ENCODE measurements around the gene CHST1.

The CHST1 gene

GRCh38 chr11:45650166-45651095, 15.0 kb downstream of the CHST1 start:
- Histone ChIP-seq H3K27ac (ENCODE audit: low read depth, low read length) (no peak overlapping the region), H3K4me3 (ENCODE audit: low read depth, low read length) (no peak overlapping the region), H3K36me3 (ENCODE audit: control insufficient read depth, insufficient read depth, low read length) (no peaks in the 10 kb centered on the region), H3K4me1 (ENCODE audit: control insufficient read depth, insufficient read depth, low read length) (peaks cover 4% of the 10 kb centered on the region), H3K27me3 (ENCODE audit: control insufficient read depth, insufficient read depth, low read length) (no peaks in the 10 kb centered on the region), H3K9me3 (ENCODE audit: control insufficient read depth, insufficient read depth, low read length) (no peaks in the 10 kb centered on the region), H3K9ac (ENCODE audit: low read depth, low read length) (no peak overlapping the region)

DNA sequence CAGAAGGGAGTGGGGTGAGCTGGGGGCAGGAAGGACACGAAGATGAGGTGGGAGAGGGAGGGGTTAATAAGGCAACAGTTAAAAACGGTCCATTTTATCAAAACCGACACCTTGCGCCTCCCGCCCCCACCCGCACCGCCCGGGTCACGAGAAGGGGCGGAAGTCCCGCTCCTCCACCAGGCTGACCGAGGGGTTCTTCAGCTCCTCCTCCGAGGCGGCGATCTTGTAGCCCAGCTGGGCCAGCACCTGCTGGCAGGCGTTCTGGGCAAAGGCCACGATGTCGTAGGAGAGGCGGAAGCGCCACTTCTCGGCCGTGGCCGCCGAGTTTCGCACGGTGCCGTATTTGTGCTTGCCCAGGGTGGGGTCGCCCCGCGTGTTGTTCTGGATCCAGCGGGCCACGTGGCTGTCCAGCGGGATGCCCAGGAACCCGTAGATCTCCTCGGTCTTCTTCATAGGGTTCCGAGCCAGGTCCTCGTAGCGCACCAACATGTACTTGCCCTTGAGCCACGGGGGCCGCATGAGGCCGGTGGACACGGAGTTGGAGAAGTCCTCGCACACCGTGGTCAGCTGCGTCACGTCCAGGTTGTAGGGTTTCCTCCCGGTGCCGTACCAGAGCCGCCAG, 15.8 kb downstream of the CHST1 start:
- no peak overlapping the region for H3K27ac ChIP-seq (ENCODE audit: low read depth, low read length)
- no peaks in the 10 kb centered on the region for H3K27me3 ChIP-seq (ENCODE audit: control insufficient read depth, insufficient read depth, low read length)
- no peak overlapping the region for H3K4me3 ChIP-seq (ENCODE audit: low read depth, low read length)
- H3K9me3 ChIP-seq (ENCODE audit: control insufficient read depth, insufficient read depth, low read length), result no peaks in the 10 kb centered on the region
- H3K4me1 ChIP-seq (ENCODE audit: control insufficient read depth, insufficient read depth, low read length), result no peaks in the 10 kb centered on the region; the same call in 1 of the 2 replicates
- no peak overlapping the region for H3K9ac ChIP-seq (ENCODE audit: low read depth, low read length)
- H3K36me3 ChIP-seq (ENCODE audit: control insufficient read depth, insufficient read depth, low read length), result no peaks in the 10 kb centered on the region

DNA sequence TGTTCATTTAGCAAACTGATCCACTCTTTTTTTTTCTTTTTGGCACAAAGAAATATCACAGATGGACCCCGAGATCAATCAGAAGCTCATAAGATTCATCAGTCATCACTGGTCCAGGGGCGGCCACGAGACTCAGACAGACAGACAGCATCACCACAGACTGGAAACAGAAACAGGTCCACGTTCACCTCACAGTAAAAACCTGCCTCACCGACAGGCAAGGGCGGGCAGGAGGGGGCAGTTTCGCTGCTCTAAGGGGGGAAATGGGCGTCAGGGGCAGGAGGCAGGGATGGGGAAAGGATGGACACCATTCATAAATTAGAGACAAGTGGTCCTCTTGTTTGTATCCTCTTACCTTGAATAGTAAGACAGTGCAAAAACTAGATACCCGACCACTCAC, 16.5 kb downstream of the CHST1 start:
- Histone ChIP-seq H3K9me3 (ENCODE audit: control insufficient read depth, insufficient read depth, low read length) (no peaks in the 10 kb centered on the region), H3K27ac (ENCODE audit: low read depth, low read length) (no peak overlapping the region), H3K4me3 (ENCODE audit: low read depth, low read length) (no peak overlapping the region), H3K27me3 (ENCODE audit: control insufficient read depth, insufficient read depth, low read length) (no peaks in the 10 kb centered on the region), H3K9ac (ENCODE audit: low read depth, low read length) (no peak overlapping the region), H3K4me1 (ENCODE audit: control insufficient read depth, insufficient read depth, low read length) (no peaks in the 10 kb centered on the region; the same call in 1 of the 2 replicates), H3K36me3 (ENCODE audit: control insufficient read depth, insufficient read depth, low read length) (no peaks in the 10 kb centered on the region)

- H3K36me3 ChIP-seq (ENCODE audit: control insufficient read depth, insufficient read depth, low read length), result no peaks in the 10 kb centered on the region
- no peak overlapping the region for H3K27ac ChIP-seq (ENCODE audit: low read depth, low read length)
- no peaks in the 10 kb centered on the region for H3K27me3 ChIP-seq (ENCODE audit: control insufficient read depth, insufficient read depth, low read length)
- no peaks in the 10 kb centered on the region; the same call in 1 of the 2 replicates for H3K4me1 ChIP-seq (ENCODE audit: control insufficient read depth, insufficient read depth, low read length)
- H3K9me3 ChIP-seq (ENCODE audit: control insufficient read depth, insufficient read depth, low read length), result no peaks in the 10 kb centered on the region
- H3K9ac ChIP-seq (ENCODE audit: low read depth, low read length), result no peak overlapping the region
- no peak overlapping the region for H3K4me3 ChIP-seq (ENCODE audit: low read depth, low read length)
Observed at GRCh38 chr11:45647786-45648185, 17.6 kb downstream of the CHST1 start.

DNA sequence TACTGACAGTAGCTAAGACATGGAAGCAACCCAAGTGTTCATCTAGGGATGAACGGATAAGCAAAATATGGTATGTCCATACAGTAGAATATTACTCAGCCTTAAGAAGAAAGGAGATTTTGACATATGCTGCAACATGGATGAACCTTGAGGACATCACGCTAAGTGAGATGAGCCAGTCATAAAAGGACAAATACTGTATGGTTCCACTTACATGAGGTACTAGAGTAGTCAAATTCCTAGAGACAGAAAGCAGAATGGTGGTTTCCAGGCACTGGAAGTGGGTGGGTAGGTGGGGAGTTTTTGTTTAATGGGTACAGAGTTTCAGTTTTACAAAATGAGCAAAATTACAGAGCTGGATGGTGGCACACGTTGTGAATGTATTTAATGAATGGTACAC, 18.1 kb downstream of the CHST1 start:
- Histone ChIP-seq H3K9me3 (ENCODE audit: control insufficient read depth, insufficient read depth, low read length) (no peaks in the 10 kb centered on the region), H3K4me1 (ENCODE audit: control insufficient read depth, insufficient read depth, low read length) (no peaks in the 10 kb centered on the region; the same call in 1 of the 2 replicates), H3K27ac (ENCODE audit: low read depth, low read length) (no peak overlapping the region), H3K36me3 (ENCODE audit: control insufficient read depth, insufficient read depth, low read length) (no peaks in the 10 kb centered on the region), H3K27me3 (ENCODE audit: control insufficient read depth, insufficient read depth, low read length) (no peaks in the 10 kb centered on the region), H3K9ac (ENCODE audit: low read depth, low read length) (no peak overlapping the region), H3K4me3 (ENCODE audit: low read depth, low read length) (no peak overlapping the region)

- Histone ChIP-seq H3K4me3 (ENCODE audit: low read depth, low read length) (no peak overlapping the region), H3K4me1 (ENCODE audit: control insufficient read depth, insufficient read depth, low read length) (no peaks in the 10 kb centered on the region; the same call in 1 of the 2 replicates), H3K27ac (ENCODE audit: low read depth, low read length) (no peak overlapping the region), H3K36me3 (ENCODE audit: control insufficient read depth, insufficient read depth, low read length) (no peaks in the 10 kb centered on the region), H3K27me3 (ENCODE audit: control insufficient read depth, insufficient read depth, low read length) (no peaks in the 10 kb centered on the region), H3K9me3 (ENCODE audit: control insufficient read depth, insufficient read depth, low read length) (no peaks in the 10 kb centered on the region), H3K9ac (ENCODE audit: low read depth, low read length) (no peak overlapping the region)
Observed at GRCh38 chr11:45646275-45646927, 19.0 kb downstream of the CHST1 start.

DNA sequence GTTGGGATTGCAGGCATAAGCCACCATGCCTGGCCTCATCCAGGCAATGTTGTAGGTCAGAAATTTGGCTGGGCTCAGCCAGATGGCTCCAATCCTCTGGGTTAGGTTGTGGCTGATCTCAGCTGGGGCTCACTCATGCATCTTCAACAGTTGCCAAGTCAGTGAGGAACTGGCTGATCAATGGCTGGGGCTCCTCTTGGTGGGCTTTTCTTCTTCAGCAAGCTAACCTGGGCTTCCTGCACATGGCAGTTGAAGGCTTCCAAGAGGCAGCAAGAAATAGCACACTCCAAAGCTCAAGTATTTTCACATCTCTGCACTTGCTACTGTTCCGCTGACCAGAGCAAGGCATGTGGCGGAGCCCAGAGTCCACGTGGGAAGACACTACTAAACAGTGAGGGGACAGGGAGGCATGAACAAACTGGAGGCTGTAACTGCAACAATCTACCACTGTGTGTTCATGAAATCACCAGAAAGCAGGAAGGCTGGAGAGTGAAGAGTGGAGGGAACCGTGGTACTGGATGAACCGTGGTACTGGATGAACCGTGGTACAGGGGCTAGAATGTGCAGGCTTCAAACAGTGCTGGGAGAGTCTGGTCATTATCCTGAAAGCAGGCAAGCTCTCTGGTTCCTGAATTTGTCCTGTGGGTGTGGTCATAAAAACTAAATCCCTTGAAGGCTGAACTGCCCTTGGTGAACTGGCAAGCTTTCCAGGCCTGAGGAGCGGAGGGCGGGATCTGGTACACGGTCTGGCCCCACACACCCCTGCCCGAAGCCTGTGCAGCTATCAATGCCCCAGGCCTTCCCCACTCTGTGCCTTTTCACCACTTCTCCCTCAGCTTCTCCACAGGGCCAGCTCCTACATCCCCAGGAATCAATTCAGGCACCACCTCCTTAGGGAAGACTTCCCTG, 20.2 kb downstream of the CHST1 start:
- H3K36me3 ChIP-seq (ENCODE audit: control insufficient read depth, insufficient read depth, low read length), result no peaks in the 10 kb centered on the region
- H3K9ac ChIP-seq (ENCODE audit: low read depth, low read length), result no peak overlapping the region

DNA sequence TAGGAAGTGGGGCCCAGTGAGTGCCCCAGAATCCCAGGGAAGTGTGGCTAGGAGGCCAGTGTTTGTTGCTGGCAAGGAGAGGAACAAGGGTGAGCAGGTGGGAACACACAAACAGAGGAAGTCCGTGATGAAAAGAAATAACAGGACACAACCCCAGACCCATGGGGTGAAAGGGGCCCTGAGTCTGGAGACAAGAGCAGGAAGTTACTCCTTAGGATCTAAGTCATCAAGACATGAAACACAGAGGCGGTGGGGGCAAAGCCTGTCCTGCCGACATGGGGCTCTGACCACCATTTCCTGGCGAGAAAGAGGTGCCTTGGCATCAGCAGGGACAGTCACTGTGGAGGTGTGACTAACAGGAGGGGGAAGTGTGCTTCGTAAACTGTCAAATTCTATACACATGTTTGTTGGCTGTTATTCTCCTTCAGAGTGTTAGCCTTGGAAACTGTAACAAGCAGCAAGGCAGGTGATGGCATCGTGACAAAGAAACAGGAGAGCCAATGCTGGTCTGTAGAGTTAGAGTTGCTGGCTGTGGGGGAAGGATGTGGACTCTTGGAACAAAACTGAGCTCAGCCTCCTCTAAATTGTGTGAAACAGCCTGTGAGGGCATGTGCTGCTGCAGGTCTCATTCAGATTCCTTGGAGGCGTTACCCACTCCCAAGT, 21.7 kb downstream of the CHST1 start:
- Histone ChIP-seq H3K9me3 (ENCODE audit: control insufficient read depth, insufficient read depth, low read length) (no peaks in the 10 kb centered on the region), H3K36me3 (ENCODE audit: control insufficient read depth, insufficient read depth, low read length) (no peaks in the 10 kb centered on the region), H3K4me3 (ENCODE audit: low read depth, low read length) (no peak overlapping the region), H3K4me1 (ENCODE audit: control insufficient read depth, insufficient read depth, low read length) (no peaks in the 10 kb centered on the region; the same call in 1 of the 2 replicates), H3K27me3 (ENCODE audit: control insufficient read depth, insufficient read depth, low read length) (no peaks in the 10 kb centered on the region), H3K27ac (ENCODE audit: low read depth, low read length) (no peak overlapping the region), H3K9ac (ENCODE audit: low read depth, low read length) (no peak overlapping the region)

More for the DNA sequence above, 20.2 kb downstream of the CHST1 start:
- Histone ChIP-seq H3K4me1 (ENCODE audit: control insufficient read depth, insufficient read depth, low read length) (no peaks in the 10 kb centered on the region; the same call in 1 of the 2 replicates), H3K27me3 (ENCODE audit: control insufficient read depth, insufficient read depth, low read length) (no peaks in the 10 kb centered on the region), H3K4me3 (ENCODE audit: low read depth, low read length) (no peak overlapping the region), H3K27ac (ENCODE audit: low read depth, low read length) (no peak overlapping the region), H3K9me3 (ENCODE audit: control insufficient read depth, insufficient read depth, low read length) (no peaks in the 10 kb centered on the region)

DNA sequence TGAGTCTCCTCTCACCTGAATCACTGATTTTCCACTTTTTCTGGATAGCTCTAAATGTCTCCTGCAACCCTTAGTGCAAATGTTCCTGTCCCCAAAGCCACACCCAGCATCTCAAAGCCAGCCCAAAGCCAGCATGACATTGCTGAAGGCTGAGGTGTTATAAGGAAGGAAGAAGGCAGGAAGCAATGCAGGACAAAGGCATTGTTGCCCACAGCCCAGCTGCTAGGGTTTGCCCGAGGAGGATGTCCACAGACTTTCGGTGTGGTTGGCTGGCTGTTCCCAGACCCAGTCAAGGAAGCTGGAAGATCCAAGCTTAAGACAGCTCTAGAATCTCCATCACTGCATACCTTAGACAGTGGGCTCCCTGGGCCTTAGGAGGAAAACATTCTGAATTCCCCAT, 23.5 kb downstream of the CHST1 start:
- Histone ChIP-seq H3K4me1 (ENCODE audit: control insufficient read depth, insufficient read depth, low read length) (no peaks in the 10 kb centered on the region), H3K9me3 (ENCODE audit: control insufficient read depth, insufficient read depth, low read length) (no peaks in the 10 kb centered on the region), H3K9ac (ENCODE audit: low read depth, low read length) (no peak overlapping the region), H3K4me3 (ENCODE audit: low read depth, low read length) (no peak overlapping the region), H3K36me3 (ENCODE audit: control insufficient read depth, insufficient read depth, low read length) (no peaks in the 10 kb centered on the region), H3K27me3 (ENCODE audit: control insufficient read depth, insufficient read depth, low read length) (no peaks in the 10 kb centered on the region), H3K27ac (ENCODE audit: low read depth, low read length) (no peak overlapping the region)

- H3K36me3 ChIP-seq (ENCODE audit: control insufficient read depth, insufficient read depth, low read length), result no peaks in the 10 kb centered on the region
- H3K4me3 ChIP-seq (ENCODE audit: low read depth, low read length), result no peak overlapping the region
- no peaks in the 10 kb centered on the region for H3K9me3 ChIP-seq (ENCODE audit: control insufficient read depth, insufficient read depth, low read length)
- H3K9ac ChIP-seq (ENCODE audit: low read depth, low read length), result no peak overlapping the region
- no peak overlapping the region for H3K27ac ChIP-seq (ENCODE audit: low read depth, low read length)
- no peaks in the 10 kb centered on the region for H3K27me3 ChIP-seq (ENCODE audit: control insufficient read depth, insufficient read depth, low read length)
- no peaks in the 10 kb centered on the region for H3K4me1 ChIP-seq (ENCODE audit: control insufficient read depth, insufficient read depth, low read length)
Observed at GRCh38 chr11:45638051-45638450, 27.4 kb downstream of the CHST1 start.

Measured in HUES48 (cell line).